GM19395 (cell line): ENCODE measurements around the gene KIF21A.

Experiments
- ATAC-seq: cut with Tn5 transposase; IDR thresholded peaks from one replicate; pipeline ENCODE4 v1.9.1; 2021; ENCODE audit warnings: mild to moderate bottlenecking, moderate library complexity; ENCODE audit not compliant: unreplicated experiment

The KIF21A gene

DNA sequence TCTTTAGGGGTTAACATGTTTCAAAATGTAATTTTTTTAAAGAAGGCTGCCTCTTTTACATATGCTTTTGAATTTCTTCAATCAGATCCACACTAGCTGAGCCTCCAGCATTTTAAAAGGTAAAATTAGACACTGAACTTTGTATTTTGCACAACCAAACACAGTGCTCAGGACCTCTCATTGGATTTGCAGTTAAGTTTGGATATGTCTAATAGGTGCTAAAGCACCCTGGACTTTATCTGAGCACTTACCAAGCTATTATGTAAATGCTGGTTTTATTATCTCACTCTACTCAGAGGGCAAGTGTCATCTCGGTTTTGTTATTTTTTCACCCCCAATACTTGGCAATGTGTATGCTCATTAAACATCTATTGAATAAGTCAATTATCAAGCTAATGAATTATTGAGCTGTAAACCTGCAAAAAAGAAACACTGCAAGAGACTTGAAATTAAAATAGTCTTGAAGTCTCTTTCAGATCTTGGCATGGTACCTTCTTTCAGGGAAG is 150.7 kb downstream of the KIF21A start:
- ATAC-seq: no peak

GRCh38 chr12:39287817-39288216 is 155.1 kb downstream of the KIF21A start:
- no peak for ATAC-seq

DNA sequence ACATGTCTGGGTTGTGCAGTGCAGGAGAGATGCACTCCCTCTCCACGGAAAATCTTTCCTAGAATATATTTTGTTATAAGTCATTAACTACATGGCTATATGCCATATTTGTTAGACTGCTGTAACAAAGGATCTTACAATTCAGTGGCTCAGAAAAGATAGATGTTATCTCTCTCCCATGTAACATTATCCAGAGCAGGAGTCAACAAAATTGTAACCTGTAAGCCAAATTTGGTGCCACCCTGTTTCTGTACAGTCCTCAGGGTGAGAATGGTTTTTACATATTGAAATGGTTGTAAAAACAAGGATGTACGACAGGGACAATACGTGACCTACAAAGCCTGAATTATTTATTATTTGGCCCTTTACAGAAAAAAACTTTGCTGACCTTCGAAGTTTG is 155.5 kb downstream of the KIF21A start:
- no peak for ATAC-seq

- no peak for ATAC-seq
Observed at GRCh38 chr12:39278426-39278825, 164.5 kb downstream of the KIF21A start.

- ATAC-seq: peak; percentile 57
Observed at GRCh38 chr12:39277416-39277815, 165.5 kb downstream of the KIF21A start.

DNA sequence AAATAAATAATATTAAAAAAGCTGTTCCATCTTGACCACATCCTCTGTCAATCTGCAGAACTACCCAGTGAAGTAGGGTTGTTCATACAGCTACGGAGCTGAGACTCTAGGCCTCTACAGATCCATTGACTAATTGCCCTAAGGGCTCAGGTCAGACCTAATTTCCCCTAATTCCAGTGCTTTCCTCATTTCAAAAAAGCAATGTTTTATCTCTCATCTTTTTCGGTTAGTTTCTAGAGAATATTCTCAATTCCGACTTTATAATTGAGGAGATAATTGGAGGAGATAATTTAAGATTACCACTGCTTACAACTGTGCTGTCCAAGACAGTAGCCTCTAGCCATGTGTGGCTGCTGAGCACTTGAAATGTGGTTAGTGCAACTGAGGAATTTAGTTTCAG is 167.1 kb downstream of the KIF21A start:
- ATAC-seq: no peak

- ATAC-seq: peak; percentile 59
Observed at GRCh38 chr12:39272871-39273655, 169.9 kb downstream of the KIF21A start.

GRCh38 chr12:39269492-39269891 is 173.4 kb downstream of the KIF21A start:
- no peak for ATAC-seq

- ATAC-seq: no peak
Observed at GRCh38 chr12:39267886-39268285, 175.0 kb downstream of the KIF21A start.

DNA sequence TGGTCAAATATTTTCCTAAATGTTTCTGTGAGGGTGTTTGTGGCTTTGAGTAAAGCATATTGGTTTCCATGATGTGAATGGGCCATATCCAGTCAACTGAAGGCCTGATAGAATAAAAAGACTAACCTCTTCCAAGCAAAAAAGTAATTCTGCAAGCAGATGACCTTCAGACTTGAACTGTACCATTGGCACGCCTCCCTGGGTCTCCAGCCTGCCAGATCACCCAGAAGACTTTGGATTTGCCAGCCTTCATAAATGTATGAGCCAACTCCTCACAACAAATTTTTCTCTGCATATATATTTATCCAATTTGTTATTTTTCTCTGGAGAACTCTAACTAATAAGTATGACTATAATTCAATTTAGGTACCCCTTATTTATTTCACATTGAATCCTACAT is 190.3 kb downstream of the KIF21A start:
- no peak for ATAC-seq
